Measurements from ENCODE around the gene NASP. TPM values are rescaled to one million over a fixed set of nuclear protein-coding genes. Genes with fewer than 3 reads are reported as not detected.

Gene NASP, protein sequence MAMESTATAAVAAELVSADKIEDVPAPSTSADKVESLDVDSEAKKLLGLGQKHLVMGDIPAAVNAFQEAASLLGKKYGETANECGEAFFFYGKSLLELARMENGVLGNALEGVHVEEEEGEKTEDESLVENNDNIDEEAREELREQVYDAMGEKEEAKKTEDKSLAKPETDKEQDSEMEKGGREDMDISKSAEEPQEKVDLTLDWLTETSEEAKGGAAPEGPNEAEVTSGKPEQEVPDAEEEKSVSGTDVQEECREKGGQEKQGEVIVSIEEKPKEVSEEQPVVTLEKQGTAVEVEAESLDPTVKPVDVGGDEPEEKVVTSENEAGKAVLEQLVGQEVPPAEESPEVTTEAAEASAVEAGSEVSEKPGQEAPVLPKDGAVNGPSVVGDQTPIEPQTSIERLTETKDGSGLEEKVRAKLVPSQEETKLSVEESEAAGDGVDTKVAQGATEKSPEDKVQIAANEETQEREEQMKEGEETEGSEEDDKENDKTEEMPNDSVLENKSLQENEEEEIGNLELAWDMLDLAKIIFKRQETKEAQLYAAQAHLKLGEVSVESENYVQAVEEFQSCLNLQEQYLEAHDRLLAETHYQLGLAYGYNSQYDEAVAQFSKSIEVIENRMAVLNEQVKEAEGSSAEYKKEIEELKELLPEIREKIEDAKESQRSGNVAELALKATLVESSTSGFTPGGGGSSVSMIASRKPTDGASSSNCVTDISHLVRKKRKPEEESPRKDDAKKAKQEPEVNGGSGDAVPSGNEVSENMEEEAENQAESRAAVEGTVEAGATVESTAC
- 33.9 and 34.9 TPM in 2 replicates for total RNA-seq (ENCODE audit: low replicate concordance)

GRCh38 chr1:45583666-45584350 lies at the start of gene NASP:
TSS of gene NASP (plus strand) at chr1:45584041. CDS start at chr1:45584147, 106 bp downstream.

DNA sequence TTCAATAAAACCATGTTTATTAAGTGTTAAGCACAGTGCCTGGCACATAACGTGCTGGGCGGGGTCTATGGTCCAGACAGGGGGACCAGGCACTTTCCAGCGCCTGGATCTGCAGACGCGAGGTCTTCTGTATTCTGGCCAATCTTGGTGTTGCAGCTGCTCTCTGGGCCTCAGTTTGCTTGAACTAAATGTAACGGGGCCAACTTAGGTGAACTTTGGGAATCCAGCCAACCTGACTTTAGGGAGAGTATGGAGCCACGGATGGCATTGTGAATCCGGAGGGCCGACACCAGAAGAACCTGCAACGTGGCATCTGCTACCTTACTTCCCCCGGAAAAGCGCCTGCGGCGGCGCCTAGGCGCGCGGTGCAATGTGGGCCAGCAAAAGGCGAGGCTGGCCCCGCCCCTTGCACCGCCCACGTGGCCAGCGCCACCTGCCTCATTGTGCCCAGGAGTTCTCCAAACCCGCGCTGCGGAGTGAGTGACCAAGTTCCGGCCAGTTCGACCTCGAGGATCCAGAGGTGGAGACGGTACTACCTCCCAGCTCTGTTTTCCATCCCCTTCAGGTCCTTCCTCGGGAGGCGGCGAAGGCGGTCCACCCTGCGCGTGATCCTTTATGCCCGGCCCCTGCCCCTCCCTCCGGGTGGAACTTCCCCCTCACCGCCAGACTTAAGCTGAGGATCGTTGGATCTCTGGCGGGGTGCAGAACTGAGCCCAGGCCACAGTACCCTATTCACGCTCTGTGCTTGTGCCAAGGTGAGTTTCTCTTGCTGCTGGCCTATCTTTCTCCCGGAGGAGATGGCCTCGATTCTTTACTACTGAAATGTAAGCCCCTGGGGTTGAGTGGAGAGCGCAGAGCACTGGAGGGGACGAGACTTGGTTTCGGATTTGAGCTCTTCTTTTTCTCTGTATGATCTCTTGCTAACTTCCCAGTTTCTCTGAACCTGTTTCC lies 33.2 kb upstream of the NASP start, which contains the start of gene AKR1A1:
Gene AKR1A1, plus strand, starts transcription at position 426 of the 951 bp plus-strand sequence. CDS start 10,969 bp downstream, outside the sequence.

GRCh38 chr1:45623972-45624371 lies 40.1 kb downstream of the NASP start, which contains the start of gene CCDC17:
TSS of gene CCDC17 (minus strand) at chr1:45624054. CDS start at chr1:45623909, 145 bp downstream.

Other genes with a start within 250 kb of the NASP start
- 8.4 and 13.6 TPM in 2 replicates for gene TOE1, start 243.9 kb upstream of the NASP start, total RNA-seq (ENCODE audit: low replicate concordance)
- gene MUTYH, start 243.6 kb upstream of the NASP start, total RNA-seq (ENCODE audit: low replicate concordance) = 11.4 and 18.7 TPM in 2 replicates
- 1.4 and 2.6 TPM in 2 replicates for gene TESK2, start 92.9 kb upstream of the NASP start, total RNA-seq (ENCODE audit: low replicate concordance)
- 0.60 and 0.70 TPM in 2 replicates for gene CCDC163, start 84.0 kb upstream of the NASP start, total RNA-seq (ENCODE audit: low replicate concordance)
- gene MMACHC, start 83.7 kb upstream of the NASP start, total RNA-seq (ENCODE audit: low replicate concordance) = 1.3 and 1.7 TPM in 2 replicates
- gene PRDX1, start 62.2 kb upstream of the NASP start, total RNA-seq (ENCODE audit: low replicate concordance) = 317 and 521 TPM in 2 replicates
- 207 and 237 TPM in 2 replicates for gene AKR1A1, start 33.2 kb upstream of the NASP start, total RNA-seq (ENCODE audit: low replicate concordance)
- gene CCDC17, start 40.0 kb downstream of the NASP start, total RNA-seq (ENCODE audit: low replicate concordance) = 0.35 and 0.45 TPM in 2 replicates
- gene GPBP1L1, start 102.5 kb downstream of the NASP start, total RNA-seq (ENCODE audit: low replicate concordance) = 50.2 and 50.4 TPM in 2 replicates
- gene TMEM69, start 104.1 kb downstream of the NASP start, total RNA-seq (ENCODE audit: low replicate concordance) = 3.4 and 7.0 TPM in 2 replicates
- gene IPP, start 166.6 kb downstream of the NASP start, total RNA-seq (ENCODE audit: low replicate concordance) = 8.3 and 11.1 TPM in 2 replicates
- gene MAST2, start 219.6 kb downstream of the NASP start, total RNA-seq (ENCODE audit: low replicate concordance) = 11.4 and 14.0 TPM in 2 replicates